IMR-90 (cell line): ENCODE measurements around the gene NOL12. TPM values are rescaled to one million over a fixed set of nuclear protein-coding genes. Genes with fewer than 3 reads are reported as not detected.

Experiments
- ATAC-seq: fragments of 200-7000 bp; cut with Tn5 transposase; 2 replicates; pipeline ENCODE4 v1.9.1; 2020; ENCODE audit warnings: low read depth, mild to moderate bottlenecking, moderate library complexity
- BruUV-seq: library from RNA; stranded (reverse); fragments of 400-500 nt; replicated peaks from 2 replicates; lab custom pipeline; 2021; lab: Mats Ljungman, UMichigan
- CTCF ChIA-PET: fragments of 300-600 bp; formaldehyde crosslinking; extraction: SDS; loops from one replicate; lab custom pipeline; 2021; ENCODE audit warnings: antibody characterized with exemption; lab: Yijun Ruan, JAX
- POLR2A ChIA-PET: fragments of 300-600 bp; sonication (Branson Sonifier 250); formaldehyde crosslinking; loops from one replicate; lab custom pipeline; 2022; ENCODE audit warnings: antibody characterized with exemption; ENCODE audit not compliant: unreplicated experiment; lab: Charles Lee
- DNase-seq: peaks from one replicate; pipeline ENCODE4 v3.0.0; 2013
- H2AFZ ChIP-seq: replicated peaks from 2 replicates; pipeline ENCODE3; 2013; ENCODE audit warnings: low read length, mild to moderate bottlenecking; ENCODE audit not compliant: poor library complexity
- H2AK5ac ChIP-seq: 2 replicates; pipeline ENCODE4 v1.6.1; 2013; ENCODE audit warnings: low read depth, low read length, inconsistent platforms
- H2AK9ac ChIP-seq: replicated peaks from 2 replicates; pipeline ENCODE3; 2013; ENCODE audit warnings: mild to moderate bottlenecking, low read depth, low read length, moderate library complexity; ENCODE audit not compliant: poor library complexity
- H2BK120ac ChIP-seq: 2 replicates; pipeline ENCODE4 v1.6.1; 2013; ENCODE audit warnings: low read depth, low read length, inconsistent platforms
- H2BK15ac ChIP-seq: 3 replicates; pipeline ENCODE4 v1.6.1; 2013; ENCODE audit warnings: low read depth, low read length, inconsistent platforms
- H2BK20ac ChIP-seq: 2 replicates; pipeline ENCODE4 v1.6.1; 2013; ENCODE audit warnings: low read depth, mild to moderate bottlenecking, inconsistent platforms, low read length, moderate library complexity
- H2BK5ac ChIP-seq: 2 replicates; pipeline ENCODE4 v1.6.1; 2013; ENCODE audit warnings: mild to moderate bottlenecking, low read depth, low read length, inconsistent platforms; ENCODE audit not compliant: poor library complexity, severe bottlenecking
- H3K14ac ChIP-seq: replicated peaks from 2 replicates; pipeline ENCODE4 v1.6.1; 2013; ENCODE audit warnings: low read depth, low read length, inconsistent platforms
- H3K18ac ChIP-seq: 2 replicates; pipeline ENCODE4 v1.6.1; 2013; ENCODE audit warnings: low read depth, low read length, control low read depth
- H3K23ac ChIP-seq: 2 replicates; pipeline ENCODE4 v1.6.1; 2013; ENCODE audit warnings: low read depth, low read length, inconsistent platforms
- H3K27ac ChIP-seq: 2 replicates; pipeline ENCODE4 v1.5.1; 2013; ENCODE audit warnings: mild to moderate bottlenecking, control low read depth, low read length; ENCODE audit not compliant: insufficient read depth
- H3K27me3 ChIP-seq: 2 replicates; pipeline ENCODE4 v1.6.1; 2013; ENCODE audit warnings: low read length; ENCODE audit not compliant: control insufficient read depth, insufficient read depth
- H3K36me3 ChIP-seq: 2 replicates; pipeline ENCODE4 v1.6.1; 2013; ENCODE audit warnings: low read length, mixed read lengths; ENCODE audit not compliant: control insufficient read depth, insufficient read depth
- H3K4ac ChIP-seq: 2 replicates; pipeline ENCODE4 v1.6.1; 2013; ENCODE audit warnings: low read depth, low read length, inconsistent platforms
- H3K4me1 ChIP-seq: 2 replicates; pipeline ENCODE4 v1.6.1; 2013; ENCODE audit warnings: low read length, mixed read lengths; ENCODE audit not compliant: control insufficient read depth, insufficient read depth
- H3K4me2 ChIP-seq: 2 replicates; pipeline ENCODE4 v1.6.1; 2013; ENCODE audit warnings: low read depth, mild to moderate bottlenecking, control low read depth, low read length, moderate library complexity
- H3K4me3 ChIP-seq: 2 replicates; pipeline ENCODE4 v1.5.1; 2013; ENCODE audit warnings: low read depth, mild to moderate bottlenecking, control low read depth, low read length, moderate library complexity; ENCODE audit not compliant: insufficient read depth
- H3K56ac ChIP-seq: 2 replicates; pipeline ENCODE4 v1.6.1; 2013; ENCODE audit warnings: low read length, inconsistent platforms; ENCODE audit not compliant: insufficient read depth; ENCODE audit errors: extremely low read depth
- H3K79me1 ChIP-seq, 2 experiments: 2 replicates each; pipeline ENCODE4 v1.6.1; 2013; ENCODE audit warnings: low read length in 2 of 2, inconsistent platforms in 1 of 2, low read depth in 1 of 2
- H3K9ac ChIP-seq: 2 replicates; pipeline ENCODE4 v1.6.1; 2013; ENCODE audit warnings: low read depth, low read length, control low read depth
- H3K9me1 ChIP-seq: 2 replicates; pipeline ENCODE4 v1.6.1; 2013; ENCODE audit warnings: low read length, inconsistent platforms; ENCODE audit not compliant: insufficient read depth
- H3K9me3 ChIP-seq: 2 replicates; pipeline ENCODE4 v1.6.1; 2013; ENCODE audit warnings: low read length; ENCODE audit not compliant: control insufficient read depth, insufficient read depth
- H4K20me1 ChIP-seq: 2 replicates; pipeline ENCODE4 v1.6.1; 2013; ENCODE audit warnings: low read length, inconsistent platforms; ENCODE audit not compliant: insufficient read depth
- H4K5ac ChIP-seq: 2 replicates; pipeline ENCODE4 v1.6.1; 2013; ENCODE audit warnings: mild to moderate bottlenecking, low read depth, low read length, control low read depth
- H4K8ac ChIP-seq, 2 experiments: 2 replicates each; pipeline ENCODE4 v1.6.1; 2013; ENCODE audit warnings: low read depth in 2 of 2, low read length in 2 of 2, control low read depth in 1 of 2, inconsistent platforms in 1 of 2
- H4K91ac ChIP-seq: 2 replicates; pipeline ENCODE4 v1.6.1; 2013; ENCODE audit warnings: low read depth, low read length, inconsistent platforms; ENCODE audit not compliant: insufficient read depth
- CTCF ChIP-seq: conservative IDR thresholded peaks from 2 replicates; pipeline ENCODE4 v1.5.1; 2012; ENCODE audit warnings: mild to moderate bottlenecking, low read depth, low read length, improper control_type of control experiment
- POLR2A ChIP-seq: IDR thresholded peaks from 2 replicates; pipeline ENCODE4 v1.6.1; 2012; ENCODE audit warnings: mild to moderate bottlenecking, low read depth, low read length
- RAD21 ChIP-seq: IDR thresholded peaks from 2 replicates; pipeline ENCODE4 v1.6.1; 2012; ENCODE audit warnings: low read length, improper control_type of control experiment
- WGBS, 2 experiments: methylation state at CpG; one replicate each; pipeline versions ENCODE4 v1.1.5 to v1.1.7; 2013; ENCODE audit warnings: missing lambda C conversion rate in 2 of 2; ENCODE audit not compliant: insufficient read length in 1 of 2; ENCODE audit errors: extremely low coverage in 2 of 2; 5-methylcytosine and 5-hydroxymethylcytosine counted together
- dilution Hi-C: fragments of 300-500 bp; cut with HindIII; formaldehyde crosslinking; loops from one replicate; pipeline ENCODE4 v1.14.3; 2018; ENCODE audit warnings: low sequenced_read_pairs; ENCODE audit not compliant: unreplicated experiment
- in situ Hi-C: fragments of 300-500 bp; cut with MboI; formaldehyde crosslinking; loops from 3 replicates; pipeline ENCODE4 v1.14.3; 2019; ENCODE audit warnings: low sequenced_read_pairs, inconsistent platforms, mixed read lengths
- intact Hi-C: fragments of 100-400 bp; cut with micrococcal nuclease; formaldehyde crosslinking; loops from 2 replicates; pipeline ENCODE4 v1.10.0; 2022
- polyA plus RNA-seq, 3 experiments: library from polyadenylated mRNA; depleted of rRNA; stranded (reverse); fragments of >200 nt; gene quantifications; 2 replicates each; pipeline ENCODE4 v1.2.3, GENCODE V29; 2012; ENCODE audit warnings: low replicate concordance in 1 of 3
- total RNA-seq: library from RNA; depleted of rRNA; stranded (reverse); fragments of >200 nt; gene quantifications from 2 replicates; pipeline ENCODE4 v1.2.3, GENCODE V29; 2012

NOL12 gene
- total and polyA plus RNA-seq, 2 of the 4 experiments (the other 2 are of a cell fraction) = 16.0 to 25.6 TPM

GRCh38 chr22:37681001-37681424 is 5.1 kb upstream of the NOL12 start:
- peaks cover 57% of the 10 kb centered on the region for H4K20me1 ChIP-seq
- H3K4me3 ChIP-seq = no peak overlapping the region
- H3K79me1 ChIP-seq = peaks cover 8 to 35% of the 10 kb centered on the region in 2 experiments; a peak in 3 of 4 replicates
- ATAC-seq (peak; percentile 6), DNase-seq (peak; percentile 63)
- H4K5ac ChIP-seq = no peak overlapping the region
- TF ChIP-seq CTCF (no peak), RAD21 (no peak), POLR2A (no peak)
- CTCF ChIA-PET = interaction anchor here (0.6 to 2.0 kb wide), 6 partner anchors 13 to 886 kb away, joined by 3 to 24 read pairs (median 14); no protein-coding TSS in a partner anchor
- H3K14ac ChIP-seq = no peak overlapping the region
- no peak overlapping the region for H3K18ac ChIP-seq
- in situ Hi-C loops (loop anchor here (5.0 kb wide), 1 partner anchor 34 kb away; no protein-coding TSS in a partner anchor), dilution Hi-C loops (no loop called here), intact Hi-C loops (loop anchor here (1.0 to 5.0 kb wide), 4 partner anchors 20 to 111 kb away; no protein-coding TSS in a partner anchor)
- H3K36me3 ChIP-seq = peaks cover 28% of the 10 kb centered on the region
- H3K27ac ChIP-seq = peak overlapping the region; percentile 3
- no peak overlapping the region for H3K23ac ChIP-seq
- H2AK5ac ChIP-seq = peak overlapping the region; percentile 79; the same call in 1 of the 2 replicates
- peak overlapping the region; percentile 72; the same call in 1 of the 2 replicates for H2BK20ac ChIP-seq
- H2AFZ ChIP-seq = peak overlapping the region; percentile 12
- no TSS peak for BruUV-seq
- H3K4me1 ChIP-seq = peaks cover 17% of the 10 kb centered on the region
- H3K9me1 ChIP-seq = no peaks in the 10 kb centered on the region
- POLR2A ChIA-PET = interaction anchor here (0.5 to 2.1 kb wide), 5 partner anchors 22 to 193 kb away, joined by 3 to 15 read pairs (median 10); partner anchors contain the start of genes PDXP and SH3BP1
- no peaks in the 10 kb centered on the region for H3K27me3 ChIP-seq
- no peak overlapping the region for H2BK15ac ChIP-seq
- peak overlapping the region; percentile 21 for H4K91ac ChIP-seq
- no peak overlapping the region for H3K9ac ChIP-seq
- H2BK5ac ChIP-seq = peak overlapping the region; percentile 42
- peak overlapping the region; percentile 40; the same call in 1 of the 2 replicates for H2BK120ac ChIP-seq
- WGBS, 2 experiments = no CpG with 5 or more reads among the region's 2 CpGs
- H2AK9ac ChIP-seq = peak overlapping the region; percentile 80
- no peaks in the 10 kb centered on the region for H3K9me3 ChIP-seq
- no peak overlapping the region for H3K56ac ChIP-seq
- no peak overlapping the region for H3K4me2 ChIP-seq
- peak overlapping the region in 1 of 2 experiments; percentile 60; a peak in 1 of 4 replicates for H4K8ac ChIP-seq
- H3K4ac ChIP-seq = peak overlapping the region; percentile 47
